ENCODE measurements around the gene MRPL21.

DNA sequence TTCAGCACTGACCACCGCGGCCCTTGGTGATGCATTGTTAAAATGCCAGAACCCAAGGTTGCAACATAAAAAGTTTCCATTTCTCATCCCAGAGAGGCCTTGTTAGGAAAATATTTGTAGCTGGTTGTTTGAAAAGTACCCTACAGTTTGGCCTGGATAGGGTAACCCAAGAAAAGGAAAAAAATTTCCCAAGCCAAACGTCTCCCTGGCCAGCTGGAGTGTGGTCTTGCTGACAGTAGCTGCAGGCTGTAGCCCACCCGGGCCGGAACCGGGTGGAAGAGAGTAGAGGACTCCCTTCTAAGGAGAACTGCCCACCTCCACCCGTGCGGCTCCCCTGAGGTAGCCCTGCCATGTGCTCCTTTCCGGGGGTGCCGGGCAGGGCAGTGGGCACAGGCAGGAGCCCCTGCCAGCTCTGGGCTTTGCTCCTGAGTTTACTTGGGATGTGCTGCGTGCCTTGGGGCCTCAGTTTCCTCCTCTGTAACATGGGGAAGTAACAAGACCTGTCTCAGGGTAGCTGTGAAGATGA lies 38.5 kb upstream of the MRPL21 start:
- TF ChIP-seq CTCF (IDR thresholded peaks at IDR 0.05): no peak
- TF ChIP-seq POLR2A (IDR thresholded peaks at IDR 0.05): no peak
- TF ChIP-seq EP300 (IDR thresholded peaks at IDR 0.05): no peak
- no peak for TF ChIP-seq POLR2AphosphoS5 (IDR thresholded peaks at IDR 0.05)
